Measurements from ENCODE around the gene TPP2. TPM values are rescaled to one million over a fixed set of nuclear protein-coding genes. Genes with fewer than 3 reads are reported as not detected.

Gene TPP2
- polyA plus RNA-seq (2012; ENCODE audit: insufficient read depth, insufficient read length) = 54.5 TPM

DNA sequence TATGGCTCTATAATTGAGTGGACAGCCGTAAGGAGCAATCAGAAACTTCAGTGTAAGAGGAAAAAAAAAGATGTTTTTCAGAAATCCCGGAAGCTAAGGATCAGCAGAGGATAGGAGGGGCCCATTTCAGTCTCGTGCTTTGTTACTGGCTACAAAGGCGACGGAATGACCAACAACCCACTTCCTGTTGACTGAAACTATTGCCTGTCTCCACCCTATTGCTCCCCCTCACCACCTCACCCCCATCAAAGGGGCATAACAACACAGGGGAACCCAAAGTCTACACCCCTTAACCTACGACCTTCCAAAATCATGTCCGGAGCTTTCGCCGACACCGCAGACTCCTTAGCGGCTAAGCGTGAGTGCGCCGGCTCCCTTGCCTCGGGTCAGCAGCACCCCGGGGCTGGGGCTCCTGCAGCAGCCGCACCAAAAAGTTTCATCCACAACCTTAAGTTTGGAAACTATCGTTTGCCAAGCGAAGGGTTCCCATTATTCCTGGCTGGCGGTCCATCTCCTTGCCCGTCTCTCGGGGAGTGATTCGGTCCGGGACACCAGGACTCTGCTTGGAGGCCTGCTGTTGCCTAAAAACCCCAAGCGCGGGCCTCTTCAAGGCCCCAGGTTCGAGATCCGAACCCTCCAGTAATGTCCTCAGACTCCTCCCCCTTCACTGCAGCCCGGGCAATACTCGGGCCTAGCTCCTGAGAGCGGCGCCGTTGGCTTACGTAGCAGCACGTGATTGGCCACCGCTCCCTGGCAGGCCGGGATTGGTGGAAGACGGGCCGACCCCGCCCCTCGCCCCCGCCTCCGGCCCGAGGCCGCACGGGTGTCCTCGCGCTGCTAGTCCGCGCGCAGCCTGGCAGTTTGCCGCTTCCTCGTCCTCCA is at the start of gene TPP2:
Gene TPP2 (plus strand): TSS at position 840 of the 882 bp plus-strand sequence. CDS start 53 bp downstream, outside the sequence.
- peak; percentile 95 for DNase-seq (ENCODE audit: low read depth, low spot score)
- H3K4me3 ChIP-seq (ENCODE audit: low read length) = peak within 1 kb of the TSS; percentile 78

DNA sequence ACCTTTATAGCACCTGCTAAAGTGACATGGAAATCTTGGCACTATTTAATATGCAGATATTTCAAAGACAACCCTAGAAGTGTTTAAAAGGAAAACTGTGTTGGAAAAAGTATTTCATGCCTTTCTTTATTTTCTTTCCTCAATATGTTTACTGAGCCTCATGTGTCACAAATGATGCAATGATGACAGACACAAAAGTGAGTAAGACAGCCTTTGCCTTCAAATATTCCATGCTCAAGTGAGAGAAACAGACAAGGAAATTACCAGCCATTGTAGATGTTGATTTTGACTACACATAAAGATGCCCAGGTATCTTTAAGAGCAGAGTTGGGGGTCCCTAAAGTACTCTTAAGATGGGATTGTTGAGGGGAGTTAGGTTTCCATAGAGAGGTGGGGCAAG is 48.0 kb upstream of the TPP2 start:
- no peak overlapping the region for H3K4me3 ChIP-seq (ENCODE audit: low read length)
- DNase-seq (ENCODE audit: low read depth, low spot score) = no peak

- DNase-seq (ENCODE audit: low read depth, low spot score) = no peak
- H3K4me3 ChIP-seq (ENCODE audit: low read length) = no peak overlapping the region
These were observed 46.3 kb upstream of the TPP2 start for GRCh38 chr13:102550507-102550906.

DNA sequence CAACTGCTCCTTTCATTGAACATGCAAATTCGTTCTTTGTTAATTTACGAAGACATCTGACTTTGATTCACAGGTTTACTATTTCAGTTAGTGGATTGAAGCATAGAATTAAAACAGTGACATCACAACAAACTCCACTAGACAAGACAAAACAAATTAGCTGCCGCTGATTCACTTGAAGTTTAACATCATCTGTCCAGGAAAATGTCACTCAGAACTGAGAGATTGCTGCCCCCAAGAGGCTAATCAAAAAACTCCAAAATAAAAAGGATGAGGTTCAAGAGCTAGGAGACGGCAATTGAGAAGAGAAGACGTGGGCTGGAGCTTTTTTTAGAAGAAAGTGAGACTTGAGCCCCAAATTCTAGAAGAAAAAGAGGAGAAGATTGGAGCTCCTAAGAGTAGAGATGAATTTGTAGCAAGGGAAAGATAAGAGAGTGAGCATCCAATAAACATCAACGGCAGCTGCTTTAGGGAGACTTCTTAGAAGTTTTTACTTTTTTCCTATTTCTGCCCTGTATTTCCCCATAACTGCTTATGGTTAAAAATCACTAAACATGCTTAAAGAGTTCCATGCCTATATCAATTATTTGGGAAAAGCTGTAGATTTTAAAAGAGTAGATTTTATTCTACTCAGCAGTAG is 40.8 kb upstream of the TPP2 start:
- DNase-seq (ENCODE audit: low read depth, low spot score) = peak; percentile 39

DNA sequence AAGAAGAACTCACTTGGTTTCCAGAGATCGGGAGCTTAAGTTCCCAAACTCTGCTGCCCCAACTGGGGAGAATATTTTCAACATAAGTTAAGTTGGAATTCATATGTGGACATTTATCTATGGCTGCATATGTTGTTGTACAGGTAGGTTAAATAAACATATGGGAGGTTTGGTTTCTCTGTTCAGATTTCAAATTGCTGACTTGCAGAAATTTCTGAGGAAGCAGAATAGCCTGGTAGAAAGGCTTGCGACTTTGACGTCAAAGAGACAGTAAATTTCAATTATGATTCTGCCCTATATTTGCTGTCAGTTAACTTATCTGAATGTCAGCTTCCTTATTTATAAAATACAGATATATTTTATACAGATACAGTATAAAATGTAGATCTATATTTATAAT is 40.0 kb upstream of the TPP2 start:
- DNase-seq (ENCODE audit: low read depth, low spot score) = no peak
- no peak overlapping the region for H3K4me3 ChIP-seq (ENCODE audit: low read length)

More for the DNA sequence above, 40.8 kb upstream of the TPP2 start:
- H3K4me3 ChIP-seq (ENCODE audit: low read length) = no peak overlapping the region

- DNase-seq (ENCODE audit: low read depth, low spot score) = no peak
- no peak overlapping the region for H3K4me3 ChIP-seq (ENCODE audit: low read length)
These were observed 38.8 kb upstream of the TPP2 start for GRCh38 chr13:102558029-102558428.

DNA sequence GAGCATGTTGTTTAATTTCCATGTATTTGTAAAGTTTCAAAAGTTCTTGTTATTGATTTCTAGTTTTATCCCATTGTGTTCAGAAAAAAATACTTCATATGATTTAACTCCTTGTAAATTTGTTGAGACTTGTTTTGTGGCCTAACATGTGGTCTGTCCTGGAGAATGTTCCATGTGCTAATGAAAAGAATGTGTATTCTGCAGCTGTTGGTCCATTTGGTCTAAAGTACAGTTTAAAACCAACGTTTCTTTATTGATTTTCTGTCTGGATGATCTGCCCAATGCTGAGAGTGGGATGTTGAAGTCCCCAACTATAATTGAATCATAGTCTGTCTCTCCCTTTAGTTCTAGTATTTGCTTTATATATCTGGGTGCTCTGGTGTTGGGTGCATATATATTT is 34.9 kb upstream of the TPP2 start:
- no peak for DNase-seq (ENCODE audit: low read depth, low spot score)
- H3K4me3 ChIP-seq (ENCODE audit: low read length) = no peak overlapping the region

GRCh38 chr13:102563267-102563666 is 33.5 kb upstream of the TPP2 start:
- DNase-seq (ENCODE audit: low read depth, low spot score) = no peak
- no peak overlapping the region for H3K4me3 ChIP-seq (ENCODE audit: low read length)

DNA sequence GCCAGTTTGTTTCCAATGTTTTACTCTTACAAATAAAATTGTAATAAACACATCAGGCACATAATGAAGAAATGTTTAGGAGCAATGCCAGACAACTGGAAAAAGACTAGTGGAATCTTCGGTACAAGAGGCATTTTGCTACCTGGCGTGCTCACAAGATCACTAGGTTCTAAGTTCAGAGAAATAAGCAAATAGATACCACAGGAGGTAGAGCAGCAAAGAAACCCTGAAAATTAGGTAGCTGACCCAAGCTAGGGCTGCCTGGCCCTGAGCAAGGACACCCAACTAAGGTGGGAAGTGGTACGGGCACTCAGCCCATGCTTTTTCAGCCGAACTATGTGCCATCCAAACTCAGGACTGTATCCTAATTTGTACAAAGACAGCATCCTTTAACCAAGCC is 32.2 kb upstream of the TPP2 start:
- no peak for DNase-seq (ENCODE audit: low read depth, low spot score)
- no peak overlapping the region for H3K4me3 ChIP-seq (ENCODE audit: low read length)

DNA sequence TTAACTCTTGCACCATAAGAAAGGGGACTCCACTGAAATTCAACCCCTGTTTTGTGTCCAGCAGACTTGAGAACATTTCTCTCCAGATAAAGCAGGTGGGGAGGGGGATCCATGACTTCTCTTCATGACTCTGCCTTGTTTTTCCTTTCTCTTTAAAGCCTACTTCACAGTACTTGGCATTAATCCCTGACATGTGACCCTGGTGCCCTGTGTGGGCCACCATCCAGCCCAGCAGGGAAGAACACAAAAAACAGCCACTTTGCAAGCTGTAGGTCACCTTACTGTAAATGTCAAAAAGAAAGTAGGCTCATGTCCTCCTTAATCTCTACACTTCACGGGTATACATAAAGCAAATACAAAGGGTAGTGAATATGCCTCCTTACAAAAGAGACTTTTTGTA is 30.3 kb upstream of the TPP2 start:
- H3K4me3 ChIP-seq (ENCODE audit: low read length) = no peak overlapping the region
- no peak for DNase-seq (ENCODE audit: low read depth, low spot score)

- H3K4me3 ChIP-seq (ENCODE audit: low read length) = no peak overlapping the region
- DNase-seq (ENCODE audit: low read depth, low spot score) = no peak
These were observed 28.9 kb upstream of the TPP2 start for GRCh38 chr13:102567857-102568256.

DNA sequence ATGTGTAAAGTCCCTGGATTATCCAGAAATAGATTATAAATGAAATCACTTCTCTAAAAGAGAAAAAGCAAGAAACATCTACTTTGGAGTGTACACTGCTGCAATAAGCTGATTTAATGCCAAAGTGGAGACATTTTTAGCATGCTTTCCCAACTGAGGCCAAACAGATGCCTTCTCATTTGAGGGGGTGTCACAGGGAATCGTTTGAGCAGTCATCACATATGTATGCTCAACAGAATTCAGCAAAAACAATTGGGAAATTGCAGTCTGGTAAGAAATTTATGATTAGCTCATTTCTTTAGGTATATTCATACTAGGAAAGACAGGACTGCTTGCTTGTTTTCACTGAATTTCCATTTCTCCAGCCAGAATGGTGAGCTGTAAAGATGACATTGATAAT is 27.3 kb upstream of the TPP2 start:
- no peak overlapping the region for H3K4me3 ChIP-seq (ENCODE audit: low read length)
- no peak for DNase-seq (ENCODE audit: low read depth, low spot score)

DNA sequence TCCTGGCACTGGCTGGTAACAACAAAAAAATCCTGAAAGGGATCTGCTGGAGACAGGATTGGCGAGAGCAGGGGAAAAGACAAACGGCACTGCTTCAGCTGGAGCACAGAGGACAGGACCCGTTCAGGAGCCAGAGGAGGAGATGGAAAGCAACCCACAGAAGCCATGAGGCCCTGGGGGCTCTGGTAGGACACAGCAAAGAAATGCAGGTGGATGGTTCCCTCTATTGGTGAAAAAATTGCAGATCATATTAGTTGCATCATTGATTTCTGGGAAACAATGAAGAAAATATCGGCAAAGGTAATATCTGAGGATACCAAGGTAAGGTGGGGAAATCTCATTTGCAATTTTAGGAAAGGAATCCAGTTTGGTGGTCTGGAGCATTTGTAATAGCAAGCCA is 25.7 kb upstream of the TPP2 start:
- no peak for DNase-seq (ENCODE audit: low read depth, low spot score)
- no peak overlapping the region for H3K4me3 ChIP-seq (ENCODE audit: low read length)

DNA sequence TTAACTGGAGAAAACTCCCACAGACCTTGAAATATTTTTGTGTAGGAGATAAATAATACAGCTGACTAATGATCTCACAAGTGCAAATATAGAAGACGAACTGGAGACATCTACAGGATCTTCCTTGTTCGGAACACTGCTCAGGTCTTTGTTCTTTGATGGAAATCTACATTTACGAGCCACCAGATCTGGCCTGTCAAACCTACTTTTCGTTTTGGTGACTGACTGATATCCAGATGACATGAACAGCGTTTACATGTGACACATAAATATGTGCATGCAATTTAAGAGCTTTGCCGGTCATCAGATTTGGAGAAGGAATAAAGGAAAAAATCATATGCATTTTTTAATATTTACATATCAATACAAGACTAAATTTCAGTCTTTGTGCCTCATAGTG is 24.5 kb upstream of the TPP2 start:
- no peak for DNase-seq (ENCODE audit: low read depth, low spot score)

GRCh38 chr13:102580552-102581169 is 16.1 kb upstream of the TPP2 start:
- DNase-seq (ENCODE audit: low read depth, low spot score) = peak; percentile 76
- no peak overlapping the region for H3K4me3 ChIP-seq (ENCODE audit: low read length)

More for the DNA sequence above, 24.5 kb upstream of the TPP2 start:
- H3K4me3 ChIP-seq (ENCODE audit: low read length) = no peak overlapping the region

DNA sequence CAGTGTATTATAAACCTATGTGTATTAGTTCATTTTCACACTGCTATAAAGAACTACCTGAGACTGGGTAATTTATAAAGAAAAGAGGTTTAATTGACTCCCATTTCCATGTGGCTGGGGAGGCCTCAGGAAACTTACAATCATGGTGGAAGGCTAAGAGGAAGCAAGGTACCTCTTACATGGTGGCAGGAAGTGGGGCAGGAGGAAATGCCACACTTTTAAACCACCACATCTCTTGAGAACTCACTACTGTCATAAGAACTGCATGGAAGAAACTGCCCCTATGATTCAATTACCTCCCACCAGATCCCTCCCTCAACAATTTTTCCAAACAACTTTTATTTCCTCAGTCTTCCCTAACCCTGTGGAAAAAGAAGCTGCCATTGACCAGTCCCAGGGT is 14.5 kb upstream of the TPP2 start:
- DNase-seq (ENCODE audit: low read depth, low spot score) = peak; percentile 51
- H3K4me3 ChIP-seq (ENCODE audit: low read length) = no peak overlapping the region

DNA sequence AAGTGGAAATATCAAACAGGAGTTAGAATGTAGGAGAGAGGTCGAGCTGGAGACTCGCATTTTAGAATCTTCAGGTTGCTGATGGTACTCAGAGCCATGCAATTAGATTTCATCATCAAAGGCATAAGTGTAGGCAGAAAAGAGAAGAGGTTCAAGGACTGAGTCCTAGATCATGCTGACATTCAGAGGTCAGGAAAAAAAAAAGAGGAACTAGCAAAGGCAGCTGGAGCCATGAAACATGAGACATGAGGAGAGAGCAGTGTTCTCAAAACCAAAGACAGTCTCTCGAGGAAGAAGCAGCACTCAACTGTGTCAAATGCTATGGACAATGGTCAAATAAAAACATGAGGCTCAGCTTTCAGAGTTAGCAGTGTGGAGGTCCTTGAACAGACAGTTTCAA is 12.4 kb upstream of the TPP2 start:
- no peak for DNase-seq (ENCODE audit: low read depth, low spot score)
- no peak overlapping the region for H3K4me3 ChIP-seq (ENCODE audit: low read length)

GRCh38 chr13:102586615-102587014 is 10.2 kb upstream of the TPP2 start:
- no peak for DNase-seq (ENCODE audit: low read depth, low spot score)

DNA sequence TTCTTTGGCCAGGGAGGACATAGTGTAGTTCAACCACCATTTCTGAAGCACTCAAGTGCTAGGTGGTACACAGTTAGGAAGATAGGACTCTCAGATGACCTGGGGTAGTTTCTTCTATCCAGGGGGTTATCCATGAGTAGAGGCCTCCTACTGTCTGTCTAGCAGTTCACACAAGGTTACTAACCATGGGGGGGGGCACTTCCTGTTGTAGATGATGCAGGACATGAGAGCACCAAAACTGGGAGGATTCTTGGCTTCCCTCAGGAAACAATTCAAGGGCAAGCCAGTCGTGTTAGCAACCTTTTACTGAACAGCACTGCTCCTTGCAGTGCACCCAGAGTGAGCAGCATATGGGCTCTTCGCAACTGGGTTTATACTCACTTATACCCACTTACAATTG is 8.9 kb upstream of the TPP2 start:
- H3K4me3 ChIP-seq (ENCODE audit: low read length) = no peak overlapping the region
- DNase-seq (ENCODE audit: low read depth, low spot score) = no peak

More at GRCh38 chr13:102586615-102587014, 10.2 kb upstream of the TPP2 start:
- H3K4me3 ChIP-seq (ENCODE audit: low read length) = no peak overlapping the region

GRCh38 chr13:102589301-102589822 is 7.4 kb upstream of the TPP2 start:
- no peak for DNase-seq (ENCODE audit: low read depth, low spot score)

More at GRCh38 chr13:102589301-102589822, 7.4 kb upstream of the TPP2 start:
- H3K4me3 ChIP-seq (ENCODE audit: low read length) = no peak overlapping the region
